DND-41 (cell line): Measurements from ENCODE around the gene RHOG.

Source experiments
- EZH2 ChIP-seq: IDR thresholded peaks from 3 replicates; pipeline ENCODE4 v1.6.1; 2012; ENCODE audit warnings: borderline replicate concordance, low read depth, mild to moderate bottlenecking, moderate library complexity, low read length, inconsistent platforms; ENCODE audit not compliant: severe bottlenecking
- TF ChIP-seq, protein P1 (sequence below): IDR thresholded peaks from 2 replicates; pipeline ENCODE4 v1.5.1; 2012; ENCODE audit warnings: borderline replicate concordance, low read length, moderate library complexity, mild to moderate bottlenecking; ENCODE audit not compliant: poor library complexity, severe bottlenecking; ENCODE audit errors: extremely low read depth

GRCh38 chr11:3845246-3845645 is 4.5 kb upstream of the RHOG start:
- TF ChIP-seq, protein P1, sequence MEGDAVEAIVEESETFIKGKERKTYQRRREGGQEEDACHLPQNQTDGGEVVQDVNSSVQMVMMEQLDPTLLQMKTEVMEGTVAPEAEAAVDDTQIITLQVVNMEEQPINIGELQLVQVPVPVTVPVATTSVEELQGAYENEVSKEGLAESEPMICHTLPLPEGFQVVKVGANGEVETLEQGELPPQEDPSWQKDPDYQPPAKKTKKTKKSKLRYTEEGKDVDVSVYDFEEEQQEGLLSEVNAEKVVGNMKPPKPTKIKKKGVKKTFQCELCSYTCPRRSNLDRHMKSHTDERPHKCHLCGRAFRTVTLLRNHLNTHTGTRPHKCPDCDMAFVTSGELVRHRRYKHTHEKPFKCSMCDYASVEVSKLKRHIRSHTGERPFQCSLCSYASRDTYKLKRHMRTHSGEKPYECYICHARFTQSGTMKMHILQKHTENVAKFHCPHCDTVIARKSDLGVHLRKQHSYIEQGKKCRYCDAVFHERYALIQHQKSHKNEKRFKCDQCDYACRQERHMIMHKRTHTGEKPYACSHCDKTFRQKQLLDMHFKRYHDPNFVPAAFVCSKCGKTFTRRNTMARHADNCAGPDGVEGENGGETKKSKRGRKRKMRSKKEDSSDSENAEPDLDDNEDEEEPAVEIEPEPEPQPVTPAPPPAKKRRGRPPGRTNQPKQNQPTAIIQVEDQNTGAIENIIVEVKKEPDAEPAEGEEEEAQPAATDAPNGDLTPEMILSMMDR: no peak
- TF ChIP-seq EZH2: no peak
